Fibroblast of mammary gland (primary cell): Measurements from ENCODE around the gene CACNA1C.

ENCODE experiments used
- DNase-seq: peaks from one replicate; pipeline ENCODE4 v3.0.0-alpha.2; 2010; ENCODE audit warnings: low read depth
- H3K4me3 ChIP-seq: 2 replicates; pipeline ENCODE4 v1.5.1; 2011; ENCODE audit warnings: low read depth, mild to moderate bottlenecking, low read length, moderate library complexity; ENCODE audit not compliant: control insufficient read depth
- CTCF ChIP-seq: conservative IDR thresholded peaks from 2 replicates; pipeline ENCODE4 v1.5.1; 2011; ENCODE audit warnings: low read depth, low read length, inconsistent platforms; ENCODE audit not compliant: control insufficient read depth, insufficient read depth

Gene CACNA1C

GRCh38 chr12:2479851-2480535 is 427.2 kb downstream of the CACNA1C start:
- no peak for TF ChIP-seq CTCF
- H3K4me3 ChIP-seq = no peak overlapping the region

GRCh38 chr12:2481346-2481745 is 428.6 kb downstream of the CACNA1C start:
- H3K4me3 ChIP-seq = no peak overlapping the region
- no peak for TF ChIP-seq CTCF
- DNase-seq = no peak

More at GRCh38 chr12:2479851-2480535, 427.2 kb downstream of the CACNA1C start:
- DNase-seq = no peak

- DNase-seq = no peak
- no peak overlapping the region for H3K4me3 ChIP-seq
- no peak for TF ChIP-seq CTCF
Observed at GRCh38 chr12:2481951-2482350, 429.2 kb downstream of the CACNA1C start.

- no peak overlapping the region for H3K4me3 ChIP-seq
- no peak for TF ChIP-seq CTCF
- peak; percentile 12 for DNase-seq
Observed at GRCh38 chr12:2482938-2483660, 430.3 kb downstream of the CACNA1C start.

GRCh38 chr12:2483713-2484112 is 430.9 kb downstream of the CACNA1C start:
- no peak for DNase-seq
- no peak for TF ChIP-seq CTCF
- H3K4me3 ChIP-seq = no peak overlapping the region

- no peak overlapping the region for H3K4me3 ChIP-seq
- DNase-seq = no peak
- TF ChIP-seq CTCF = no peak
Observed at GRCh38 chr12:2484141-2484776, 431.5 kb downstream of the CACNA1C start.
